GM21526 (cell line): ENCODE measurements around the gene PARD3.

Experiments used
- ATAC-seq: cut with Tn5 transposase; IDR thresholded peaks from one replicate; pipeline ENCODE4 v1.9.1; 2021; ENCODE audit warnings: moderate library complexity; ENCODE audit not compliant: unreplicated experiment, low FRiP score

The PARD3 gene

GRCh38 chr10:34219753-34220548 is 595.1 kb downstream of the PARD3 start:
- ATAC-seq = no peak

- no peak for ATAC-seq
Observed at GRCh38 chr10:34217524-34217923, 597.6 kb downstream of the PARD3 start.

GRCh38 chr10:34216348-34216945 is 598.6 kb downstream of the PARD3 start:
- no peak for ATAC-seq

GRCh38 chr10:34213805-34214197 is 601.3 kb downstream of the PARD3 start:
- no peak for ATAC-seq

GRCh38 chr10:34213193-34213804 is 601.8 kb downstream of the PARD3 start:
- ATAC-seq = no peak

- no peak for ATAC-seq
Observed at GRCh38 chr10:34207343-34207742, 607.8 kb downstream of the PARD3 start.

GRCh38 chr10:34206935-34207268 is 608.2 kb downstream of the PARD3 start:
- no peak for ATAC-seq

GRCh38 chr10:34206078-34206934 is 608.8 kb downstream of the PARD3 start:
- no peak for ATAC-seq

GRCh38 chr10:34205452-34205851 is 609.6 kb downstream of the PARD3 start:
- no peak for ATAC-seq

GRCh38 chr10:34203966-34204630 is 611.0 kb downstream of the PARD3 start:
- no peak for ATAC-seq

- no peak for ATAC-seq
Observed at GRCh38 chr10:34200355-34200901, 614.7 kb downstream of the PARD3 start.

GRCh38 chr10:34198953-34199352 is 616.1 kb downstream of the PARD3 start:
- ATAC-seq = no peak

- no peak for ATAC-seq
Observed at GRCh38 chr10:34196058-34196433, 619.0 kb downstream of the PARD3 start.

- no peak for ATAC-seq
Observed at GRCh38 chr10:34195364-34196057, 619.6 kb downstream of the PARD3 start.

- no peak for ATAC-seq
Observed at GRCh38 chr10:34193931-34194626, 621.0 kb downstream of the PARD3 start.

GRCh38 chr10:34192646-34193045 is 622.5 kb downstream of the PARD3 start:
- no peak for ATAC-seq

- ATAC-seq = no peak
Observed at GRCh38 chr10:34191406-34191805, 623.7 kb downstream of the PARD3 start.

GRCh38 chr10:34190580-34190979 is 624.5 kb downstream of the PARD3 start:
- ATAC-seq = no peak

- no peak for ATAC-seq
Observed at GRCh38 chr10:34189830-34190229, 625.3 kb downstream of the PARD3 start.
